ENCODE measurements around the gene HHAT. TPM values are rescaled to one million over a fixed set of nuclear protein-coding genes. Genes with fewer than 3 reads are reported as not detected.
"Not testable (repeated sequence)": the region's sequence is repeated elsewhere in the genome, so short reads cannot be mapped to it uniquely, and the experiment has no call there.

HHAT gene
- total RNA-seq, 4 donors from 2014 or later: 3.4 to 5.2 (median 4.0) TPM

- peaks cover 0 to 4% (median 0%) of the 10 kb centered on the region in 3 donors for H3K36me3 ChIP-seq
- WGBS, 2 donors: 83 to 91% methylated on average over 1 of the region's 1 CpG
- peaks cover 0 to 26% (median 4%) of the 10 kb centered on the region in 3 donors for H3K4me1 ChIP-seq
- no peak for TF ChIP-seq POLR2A (IDR thresholded peaks at IDR 0.05)
- TF ChIP-seq CTCF (IDR thresholded peaks at IDR 0.05): no peak
- no peak overlapping the region for H3K27ac ChIP-seq
- intact Hi-C loops (cut with DNase I): loop anchor here (10.0 kb wide), 1 partner anchor 1252 kb away; no protein-coding TSS in a partner anchor
- DNase-seq: no peak
- H3K27me3 ChIP-seq: no peaks in the 10 kb centered on the region
- H3K4me3 ChIP-seq: no peak overlapping the region
- no peaks in the 10 kb centered on the region for H3K9me3 ChIP-seq
Measured at GRCh38 chr1:210402560-210402959, 73.9 kb downstream of the HHAT start.

GRCh38 chr1:210405316-210405715 lies 76.6 kb downstream of the HHAT start:
- Histone ChIP-seq H3K4me1 (peaks cover 0 to 26% (median 4%) of the 10 kb centered on the region in 3 donors), H3K27me3 (no peaks in the 10 kb centered on the region), H3K4me3 (no peak overlapping the region), H3K9me3 (no peaks in the 10 kb centered on the region), H3K27ac (no peak overlapping the region), H3K36me3 (peaks cover 0 to 4% (median 0%) of the 10 kb centered on the region in 3 donors)
- intact Hi-C loops (cut with DNase I): loop anchor here (5.0 to 10.0 kb wide), 3 partner anchors 48 to 1249 kb away; no protein-coding TSS in a partner anchor
- WGBS, 2 donors: 38 to 77% methylated on average over 4 of the region's 4 CpGs
- TF ChIP-seq CTCF (IDR thresholded peaks at IDR 0.05) (no peak), POLR2A (IDR thresholded peaks at IDR 0.05) (no peak)
- no peak for DNase-seq

- not testable (repeated sequence) for H3K9me3 ChIP-seq, H3K4me3 ChIP-seq, H3K36me3 ChIP-seq, H3K27me3 ChIP-seq, DNase-seq, H3K27ac ChIP-seq
- peaks cover 0 to 26% (median 4%) of the 10 kb centered on the region in 3 donors for H3K4me1 ChIP-seq
- intact Hi-C loops (cut with DNase I): loop anchor here (5.0 to 10.0 kb wide), 3 partner anchors 49 to 1248 kb away; no protein-coding TSS in a partner anchor
- WGBS, 2 donors: 31 to 47% methylated on average over 2 of the region's 2 CpGs
Measured at GRCh38 chr1:210406341-210406740, 77.6 kb downstream of the HHAT start.

GRCh38 chr1:210407207-210407886 lies 78.6 kb downstream of the HHAT start:
- peaks cover 0 to 26% (median 4%) of the 10 kb centered on the region in 3 donors for H3K4me1 ChIP-seq
- TF ChIP-seq CTCF (IDR thresholded peaks at IDR 0.05) (peak; percentile 81 to 97 (median 89)), POLR2A (IDR thresholded peaks at IDR 0.05) (no peak)
- H3K9me3 ChIP-seq: no peaks in the 10 kb centered on the region
- DNase-seq: no peak
- intact Hi-C loops (cut with DNase I): loop anchor here (5.0 to 10.0 kb wide), 3 partner anchors 50 to 1247 kb away; no protein-coding TSS in a partner anchor
- H3K27ac ChIP-seq: no peak overlapping the region
- peaks cover 0 to 4% (median 0%) of the 10 kb centered on the region in 3 donors for H3K36me3 ChIP-seq
- no peak overlapping the region for H3K4me3 ChIP-seq
- 18 to 20% methylated on average over 9 of the region's 9 CpGs for WGBS, 2 donors
- H3K27me3 ChIP-seq: no peaks in the 10 kb centered on the region

GRCh38 chr1:210407887-210408252 lies 79.2 kb downstream of the HHAT start:
- Histone ChIP-seq H3K4me3 (no peak overlapping the region), H3K27me3 (no peaks in the 10 kb centered on the region), H3K9me3 (no peaks in the 10 kb centered on the region), H3K27ac (no peak overlapping the region), H3K36me3 (peaks cover 0 to 9% (median 0%) of the 10 kb centered on the region in 3 donors), H3K4me1 (peaks cover 0 to 26% (median 4%) of the 10 kb centered on the region in 3 donors)
- intact Hi-C loops (cut with DNase I): loop anchor here (5.0 to 10.0 kb wide), 3 partner anchors 51 to 1247 kb away; no protein-coding TSS in a partner anchor
- no peak for DNase-seq
- TF ChIP-seq POLR2A (IDR thresholded peaks at IDR 0.05) (no peak), CTCF (IDR thresholded peaks at IDR 0.05) (no peak)
- WGBS, 2 donors: 100% methylated on average over 1 of the region's 1 CpG; no CpG with 5 or more reads in 1 of the 2 donors

All from esophagus squamous epithelium (tissue), 5 donors.